H9 (cell line): ENCODE data around the gene ODF2. TPM values are rescaled to one million over a fixed set of nuclear protein-coding genes. Genes with fewer than 3 reads are reported as not detected.
A peak's percentile ranks its signal among the peaks of the same experiment; 100 is the strongest.

ENCODE experiments used
- DNase-seq: peaks from one replicate; pipeline ENCODE4 v3.0.0-alpha.2; 2017
- H2AFZ ChIP-seq: one replicate; pipeline ENCODE4 v1.6.1; 2013; ENCODE audit warnings: mild to moderate bottlenecking, low read length, control low read depth, moderate library complexity
- H2AK5ac ChIP-seq: 2 replicates; pipeline ENCODE4 v1.6.1; 2013; ENCODE audit warnings: low read length, control low read depth, mixed read lengths; ENCODE audit not compliant: insufficient read length
- H2BK120ac ChIP-seq: one replicate; pipeline ENCODE4 v1.6.1; 2013; ENCODE audit warnings: low read depth, mild to moderate bottlenecking, low read length, control low read depth, inconsistent platforms; ENCODE audit not compliant: poor library complexity, severe bottlenecking
- H2BK12ac ChIP-seq: 2 replicates; pipeline ENCODE4 v1.6.1; 2013; ENCODE audit warnings: low read length, control low read depth, mixed read lengths, low read depth; ENCODE audit not compliant: insufficient read length
- H2BK15ac ChIP-seq: 2 replicates; pipeline ENCODE4 v1.6.1; 2013; ENCODE audit warnings: low read depth, low read length, control low read depth
- H2BK20ac ChIP-seq: one replicate; pipeline ENCODE4 v1.6.1; 2013; ENCODE audit warnings: low read depth, mild to moderate bottlenecking, low read length, control low read depth, inconsistent platforms; ENCODE audit not compliant: poor library complexity, severe bottlenecking
- H2BK5ac ChIP-seq: 2 replicates; pipeline ENCODE4 v1.6.1; 2013; ENCODE audit warnings: low read length, control low read depth, mixed read lengths; ENCODE audit not compliant: insufficient read length
- H3K14ac ChIP-seq: 2 replicates; pipeline ENCODE4 v1.6.1; 2013; ENCODE audit warnings: low read length, control low read depth; ENCODE audit not compliant: insufficient read depth
- H3K18ac ChIP-seq: 2 replicates; pipeline ENCODE4 v1.6.1; 2013; ENCODE audit warnings: low read depth, mild to moderate bottlenecking, mixed read lengths, low read length, control low read depth; ENCODE audit not compliant: insufficient read length
- H3K23ac ChIP-seq: 2 replicates; pipeline ENCODE4 v1.6.1; 2013; ENCODE audit warnings: low read length, control low read depth, mixed read lengths, low read depth; ENCODE audit not compliant: insufficient read length
- H3K23me2 ChIP-seq: 2 replicates; pipeline ENCODE4 v1.6.1; 2013; ENCODE audit warnings: low read depth, mild to moderate bottlenecking, mixed read lengths, low read length, control low read depth; ENCODE audit not compliant: insufficient read length, poor library complexity, severe bottlenecking
- H3K27ac ChIP-seq: 2 replicates; pipeline ENCODE4 v1.5.1; 2013; ENCODE audit warnings: low read length, control low read depth, mixed read lengths, low read depth; ENCODE audit not compliant: insufficient read length
- H3K27me3 ChIP-seq: 2 replicates; pipeline ENCODE4 v1.6.1; 2013; ENCODE audit warnings: low read length, control low read depth, inconsistent platforms; ENCODE audit not compliant: insufficient read depth
- H3K4ac ChIP-seq: 2 replicates; pipeline ENCODE4 v1.6.1; 2013; ENCODE audit warnings: low read depth, mild to moderate bottlenecking, control low read depth, inconsistent platforms, low read length, moderate library complexity
- H3K4me1 ChIP-seq: 2 replicates; pipeline ENCODE4 v1.6.1; 2013; ENCODE audit warnings: low read length, control low read depth, inconsistent platforms; ENCODE audit not compliant: insufficient read depth
- H3K4me2 ChIP-seq: 2 replicates; pipeline ENCODE4 v1.6.1; 2013; ENCODE audit warnings: low read length, control low read depth, mixed read lengths; ENCODE audit not compliant: insufficient read length, insufficient read depth
- H3K56ac ChIP-seq: 2 replicates; pipeline ENCODE4 v1.6.1; 2013; ENCODE audit warnings: low read depth, mild to moderate bottlenecking, mixed read lengths, low read length, control low read depth; ENCODE audit not compliant: insufficient read length
- H3K79me1 ChIP-seq: 2 replicates; pipeline ENCODE4 v1.6.1; 2013; ENCODE audit warnings: low read depth, mild to moderate bottlenecking, moderate library complexity, low read length, control low read depth, inconsistent platforms; ENCODE audit not compliant: insufficient read depth, poor library complexity, severe bottlenecking
- H3K79me2 ChIP-seq: 2 replicates; pipeline ENCODE4 v1.6.1; 2013; ENCODE audit warnings: low read length, control low read depth, inconsistent platforms; ENCODE audit not compliant: insufficient read depth
- H3K9ac ChIP-seq: 2 replicates; pipeline ENCODE4 v1.6.1; 2013; ENCODE audit warnings: low read length, control low read depth, mixed read lengths; ENCODE audit not compliant: insufficient read length; ENCODE audit errors: extremely low read depth
- H3K9me3 ChIP-seq: one replicate; pipeline ENCODE4 v1.6.1; 2013; ENCODE audit warnings: low read depth, low read length, inconsistent platforms; ENCODE audit not compliant: control insufficient read depth
- H3T11ph ChIP-seq: one replicate; pipeline ENCODE4 v1.6.1; 2013; ENCODE audit warnings: mild to moderate bottlenecking, low read length, control low read depth, inconsistent platforms
- H4K20me1 ChIP-seq: one replicate; pipeline ENCODE4 v1.6.1; 2013; ENCODE audit not compliant: control insufficient read depth, insufficient read length, insufficient read depth
- H4K5ac ChIP-seq: 2 replicates; pipeline ENCODE4 v1.6.1; 2013; ENCODE audit warnings: low read depth, mild to moderate bottlenecking, mixed read lengths, low read length, control low read depth; ENCODE audit not compliant: insufficient read length
- H4K8ac ChIP-seq: replicated peaks from 2 replicates; pipeline ENCODE4 v1.6.1; 2013; ENCODE audit warnings: low read length, control low read depth, mixed read lengths, low read depth; ENCODE audit not compliant: insufficient read length
- H4K91ac ChIP-seq: 2 replicates; pipeline ENCODE4 v1.6.1; 2013; ENCODE audit warnings: low read depth, mild to moderate bottlenecking, moderate library complexity, mixed read lengths, low read length, control low read depth; ENCODE audit not compliant: insufficient read length
- H3K27ac Mint-ChIP-seq, 3 experiments: 2 replicates in 2 of 3; 3 replicates in 1 of 3; pipeline ENCODE4 v1.8.0; 2020 to 2021; ENCODE audit warnings: mixed read lengths in 3 of 3, mild to moderate bottlenecking in 1 of 3, moderate library complexity in 1 of 3
- H3K27me3 Mint-ChIP-seq: 2 replicates; pipeline ENCODE4 v1.8.0; 2021; ENCODE audit warnings: low read depth, mild to moderate bottlenecking, moderate library complexity, mixed read lengths
- H3K36me3 Mint-ChIP-seq, 3 experiments: 2 replicates in 2 of 3; 3 replicates in 1 of 3; pipeline ENCODE4 v1.8.0; 2020 to 2021; ENCODE audit warnings: low read depth in 3 of 3, mixed read lengths in 3 of 3; ENCODE audit not compliant: insufficient read depth in 1 of 3
- H3K4me1 Mint-ChIP-seq, 2 experiments: 2 replicates each; pipeline ENCODE4 v1.8.0; 2020; ENCODE audit warnings: mixed read lengths in 2 of 2
- H3K4me3 Mint-ChIP-seq, 2 experiments: 2 replicates in 1 of 2; 3 replicates in 1 of 2; pipeline ENCODE4 v1.8.0; 2020 to 2021; ENCODE audit warnings: mild to moderate bottlenecking in 2 of 2, mixed read lengths in 2 of 2, moderate library complexity in 1 of 2
- H3K9me3 Mint-ChIP-seq, 2 experiments: 2 replicates in 1 of 2; 3 replicates in 1 of 2; pipeline ENCODE4 v1.8.0; 2020; ENCODE audit warnings: mild to moderate bottlenecking in 2 of 2, mixed read lengths in 2 of 2, moderate library complexity in 1 of 2
- WGBS: extraction: QIAGEN DNeasy Blood & Tissue Kit; methylation state at CpG from one replicate; pipeline ENCODE4 v1.1.7; 2013; ENCODE audit warnings: missing lambda C conversion rate, low lambda C conversion rate, mixed read lengths; ENCODE audit not compliant: insufficient read length; ENCODE audit errors: extremely low coverage; 5-methylcytosine and 5-hydroxymethylcytosine counted together
- total RNA-seq: library from RNA; stranded (reverse); gene quantifications from 2 replicates; pipeline ENCODE4 v1.2.1, GENCODE V29; 2021
- TF ChIP-seq, protein P1 (sequence below): fragments of 200-600 bp; sonication (generic); conservative IDR thresholded peaks from 3 replicates; pipeline ENCODE4 v1.8.0; 2021; ENCODE audit warnings: antibody characterized with exemption, mild to moderate bottlenecking

The ODF2 gene
- total RNA-seq, 1 experiment from 2014 or later: 16.7 TPM

DNA sequence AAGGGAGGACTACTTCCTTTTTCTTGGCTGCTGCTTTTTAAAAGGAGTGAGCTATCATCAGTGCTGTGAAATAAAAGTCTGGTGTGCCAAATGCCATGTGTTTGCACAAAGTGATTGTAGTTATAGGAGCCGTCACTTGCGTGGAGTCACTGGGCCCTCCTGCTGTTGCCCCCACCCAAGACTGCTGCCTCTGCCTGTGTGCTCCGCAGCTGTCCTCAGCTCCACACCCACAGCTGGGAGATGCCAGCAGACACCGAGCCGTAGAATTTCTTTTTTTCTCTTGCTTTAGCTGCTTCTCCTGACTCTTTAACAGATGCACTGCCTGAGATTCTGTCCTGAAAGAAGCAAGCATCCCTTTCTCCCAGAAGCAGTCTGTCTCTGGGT, 38.9 kb downstream of the ODF2 start:
- Histone ChIP-seq H2AK5ac (no peak overlapping the region), H4K91ac (no peak overlapping the region), H3K23me2 (no peaks in the 10 kb centered on the region), H3K4me2 (no peak overlapping the region), H3T11ph (no peak overlapping the region), H3K79me1 (no peaks in the 10 kb centered on the region), H2BK5ac (no peak overlapping the region), H3K9me3 (no peaks in the 10 kb centered on the region), H2BK120ac (no peak overlapping the region), H3K27ac (no peak overlapping the region), H3K4ac (no peak overlapping the region), H4K8ac (no peak overlapping the region), H2BK15ac (no peak overlapping the region), H2BK12ac (no peak overlapping the region), H4K20me1 (no peaks in the 10 kb centered on the region), H3K56ac (no peak overlapping the region), H3K79me2 (no peaks in the 10 kb centered on the region), H4K5ac (no peak overlapping the region), H3K14ac (no peak overlapping the region), H3K27me3 (no peaks in the 10 kb centered on the region), H3K4me1 (no peaks in the 10 kb centered on the region), H2BK20ac (no peak overlapping the region), H3K9ac (no peak overlapping the region), H3K18ac (no peak overlapping the region), H2AFZ (no peak overlapping the region), H3K23ac (no peak overlapping the region)
- no peaks in the 10 kb centered on the region for H3K9me3 Mint-ChIP-seq
- no CpG with 5 or more reads among the region's 5 CpGs for WGBS
- no peaks in the 10 kb centered on the region for H3K27me3 Mint-ChIP-seq
- DNase-seq: no peak
- 0 out of 7 replicates have a peak overlapping the region, but pooled peaks of 1 of the 3 experiments have one; percentile 31 for H3K27ac Mint-ChIP-seq
- TF ChIP-seq, protein P1, sequence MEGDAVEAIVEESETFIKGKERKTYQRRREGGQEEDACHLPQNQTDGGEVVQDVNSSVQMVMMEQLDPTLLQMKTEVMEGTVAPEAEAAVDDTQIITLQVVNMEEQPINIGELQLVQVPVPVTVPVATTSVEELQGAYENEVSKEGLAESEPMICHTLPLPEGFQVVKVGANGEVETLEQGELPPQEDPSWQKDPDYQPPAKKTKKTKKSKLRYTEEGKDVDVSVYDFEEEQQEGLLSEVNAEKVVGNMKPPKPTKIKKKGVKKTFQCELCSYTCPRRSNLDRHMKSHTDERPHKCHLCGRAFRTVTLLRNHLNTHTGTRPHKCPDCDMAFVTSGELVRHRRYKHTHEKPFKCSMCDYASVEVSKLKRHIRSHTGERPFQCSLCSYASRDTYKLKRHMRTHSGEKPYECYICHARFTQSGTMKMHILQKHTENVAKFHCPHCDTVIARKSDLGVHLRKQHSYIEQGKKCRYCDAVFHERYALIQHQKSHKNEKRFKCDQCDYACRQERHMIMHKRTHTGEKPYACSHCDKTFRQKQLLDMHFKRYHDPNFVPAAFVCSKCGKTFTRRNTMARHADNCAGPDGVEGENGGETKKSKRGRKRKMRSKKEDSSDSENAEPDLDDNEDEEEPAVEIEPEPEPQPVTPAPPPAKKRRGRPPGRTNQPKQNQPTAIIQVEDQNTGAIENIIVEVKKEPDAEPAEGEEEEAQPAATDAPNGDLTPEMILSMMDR: no peak
- peaks cover 2 to 35% (median 13%) of the 10 kb centered on the region in 3 experiments; a peak in 4 of 7 replicates for H3K36me3 Mint-ChIP-seq
- H3K4me3 Mint-ChIP-seq: no peak overlapping the region
- H3K4me1 Mint-ChIP-seq: 0 out of 4 replicates have a peak, but pooled peaks cover 0 to 2% of the 10 kb centered on the region in 2 experiments
